ENCODE data around the gene SPEM1.

Gene SPEM1

GRCh38 chr17:7398612-7399011 is 21.5 kb upstream of the SPEM1 start:
- H3K27ac ChIP-seq, result no peak overlapping the region
- no peaks in the 10 kb centered on the region for H3K36me3 ChIP-seq
- H3K9me3 ChIP-seq, result no peaks in the 10 kb centered on the region
- H3K27me3 ChIP-seq, result no peaks in the 10 kb centered on the region
- no peak overlapping the region for H3K9ac ChIP-seq
- peaks cover 8% of the 10 kb centered on the region; the same call in 1 of the 2 replicates for H4K20me1 ChIP-seq
- no peak overlapping the region for H3K4me2 ChIP-seq
- no peak for TF ChIP-seq Cebpa-rat (IDR thresholded peaks at IDR 0.05)
- no peak overlapping the region for H3K4me3 ChIP-seq
- H3K4me1 ChIP-seq, result peaks cover 18% of the 10 kb centered on the region

GRCh38 chr17:7403043-7403726 is 16.9 kb upstream of the SPEM1 start:
- Histone ChIP-seq H3K36me3 (peaks cover under 1% of the 10 kb centered on the region; the same call in 1 of the 2 replicates), H3K4me2 (peak overlapping the region; percentile 84), H3K4me1 (peaks cover 30% of the 10 kb centered on the region), H3K27ac (peak overlapping the region; percentile 82), H3K4me3 (peak overlapping the region; percentile 79), H3K9ac (peak overlapping the region; percentile 84), H4K20me1 (peaks cover 8% of the 10 kb centered on the region; the same call in 1 of the 2 replicates), H3K27me3 (no peaks in the 10 kb centered on the region), H3K9me3 (no peaks in the 10 kb centered on the region)
- no peak for TF ChIP-seq Cebpa-rat (IDR thresholded peaks at IDR 0.05)

GRCh38 chr17:7403727-7403976 is 16.5 kb upstream of the SPEM1 start:
- H3K27ac ChIP-seq, result peak overlapping the region; percentile 82
- peaks cover 30% of the 10 kb centered on the region for H3K4me1 ChIP-seq
- peak overlapping the region; percentile 79 for H3K4me3 ChIP-seq
- H4K20me1 ChIP-seq, result peaks cover 8% of the 10 kb centered on the region; the same call in 1 of the 2 replicates
- no peaks in the 10 kb centered on the region for H3K27me3 ChIP-seq
- H3K4me2 ChIP-seq, result peak overlapping the region; percentile 84
- TF ChIP-seq Cebpa-rat (IDR thresholded peaks at IDR 0.05), result no peak
- no peaks in the 10 kb centered on the region for H3K9me3 ChIP-seq
- H3K36me3 ChIP-seq, result peaks cover 5% of the 10 kb centered on the region
- peak overlapping the region; percentile 84 for H3K9ac ChIP-seq

- Histone ChIP-seq H3K4me1 (peaks cover 30% of the 10 kb centered on the region), H3K27me3 (no peaks in the 10 kb centered on the region), H3K36me3 (peaks cover 10% of the 10 kb centered on the region), H3K27ac (peak within 1 kb of the TSS; percentile 82), H3K9ac (peak within 1 kb of the TSS; percentile 86), H3K4me2 (peak within 1 kb of the TSS; percentile 98), H3K9me3 (no peaks in the 10 kb centered on the region), H3K4me3 (peak within 1 kb of the TSS; percentile 79), H4K20me1 (peaks cover 8% of the 10 kb centered on the region; the same call in 1 of the 2 replicates)
- no peak for TF ChIP-seq Cebpa-rat (IDR thresholded peaks at IDR 0.05)
Observed at GRCh38 chr17:7403977-7404736, 16.0 kb upstream of the SPEM1 start, which contains the start of gene TMEM256. TMEM256 (minus strand) TSS chr17:7404097; CDS start chr17:7404084, 13 bp downstream.

GRCh38 chr17:7404737-7405349 is 15.3 kb upstream of the SPEM1 start:
- TF ChIP-seq Cebpa-rat (IDR thresholded peaks at IDR 0.05), result no peak
- peaks cover 8% of the 10 kb centered on the region; the same call in 1 of the 2 replicates for H4K20me1 ChIP-seq
- peak overlapping the region; percentile 98 for H3K4me2 ChIP-seq
- H3K36me3 ChIP-seq, result peaks cover 17% of the 10 kb centered on the region
- no peaks in the 10 kb centered on the region for H3K9me3 ChIP-seq
- H3K27me3 ChIP-seq, result no peaks in the 10 kb centered on the region
- H3K9ac ChIP-seq, result peak overlapping the region; percentile 86
- H3K4me1 ChIP-seq, result peaks cover 30% of the 10 kb centered on the region
- peak overlapping the region; percentile 75 for H3K27ac ChIP-seq
- H3K4me3 ChIP-seq, result peak overlapping the region; percentile 79

- no peak for TF ChIP-seq Cebpa-rat (IDR thresholded peaks at IDR 0.05)
- Histone ChIP-seq H4K20me1 (peaks cover 8% of the 10 kb centered on the region; the same call in 1 of the 2 replicates), H3K4me3 (peak overlapping the region; percentile 79), H3K27me3 (no peaks in the 10 kb centered on the region), H3K4me2 (peak overlapping the region; percentile 98), H3K4me1 (peaks cover 30% of the 10 kb centered on the region), H3K36me3 (peaks cover 24% of the 10 kb centered on the region), H3K9me3 (no peaks in the 10 kb centered on the region), H3K9ac (peak overlapping the region; percentile 86), H3K27ac (peak overlapping the region; percentile 75)
Observed at GRCh38 chr17:7405350-7406234, 14.5 kb upstream of the SPEM1 start.

GRCh38 chr17:7406235-7406825 is 13.8 kb upstream of the SPEM1 start:
- Histone ChIP-seq H3K4me1 (peaks cover 30% of the 10 kb centered on the region), H3K4me3 (peak overlapping the region; percentile 79; the same call in 1 of the 2 replicates), H3K27ac (no peak overlapping the region), H3K9me3 (no peaks in the 10 kb centered on the region), H3K36me3 (peaks cover 27% of the 10 kb centered on the region), H4K20me1 (peaks cover 8% of the 10 kb centered on the region; the same call in 1 of the 2 replicates), H3K27me3 (no peaks in the 10 kb centered on the region), H3K4me2 (peak overlapping the region; percentile 98), H3K9ac (peak overlapping the region; percentile 86; the same call in 1 of the 2 replicates)
- no peak for TF ChIP-seq Cebpa-rat (IDR thresholded peaks at IDR 0.05)

GRCh38 chr17:7407082-7407481 is 13.0 kb upstream of the SPEM1 start:
- Histone ChIP-seq H3K9me3 (no peaks in the 10 kb centered on the region), H3K9ac (no peak overlapping the region)
- TF ChIP-seq Cebpa-rat (IDR thresholded peaks at IDR 0.05), result no peak

More at GRCh38 chr17:7407082-7407481, 13.0 kb upstream of the SPEM1 start:
- peaks cover 27% of the 10 kb centered on the region for H3K36me3 ChIP-seq
- H4K20me1 ChIP-seq, result peaks cover 8% of the 10 kb centered on the region; the same call in 1 of the 2 replicates
- no peak overlapping the region for H3K4me3 ChIP-seq
- H3K27ac ChIP-seq, result no peak overlapping the region
- no peak overlapping the region for H3K4me2 ChIP-seq
- no peaks in the 10 kb centered on the region for H3K27me3 ChIP-seq
- H3K4me1 ChIP-seq, result peaks cover 30% of the 10 kb centered on the region
